PC-3 (cell line): ENCODE measurements around the gene CFAP45. TPM values are rescaled to one million over a fixed set of nuclear protein-coding genes. Genes with fewer than 3 reads are reported as not detected.

Source experiments
- ATAC-seq: fragments of 200-7000 bp; cut with Tn5 transposase; 2 replicates; pipeline ENCODE4 v1.9.1; 2020; ENCODE audit warnings: mild to moderate bottlenecking, moderate library complexity
- BruUV-seq: library from RNA; stranded (reverse); fragments of 400-500 nt; replicated peaks from 2 replicates; lab custom pipeline; 2021; lab: Mats Ljungman, UMichigan
- CTCF ChIA-PET: fragments of 300-600 bp; sonication (Branson Sonifier 250); formaldehyde crosslinking; loops from one replicate; lab custom pipeline; 2022; ENCODE audit warnings: antibody characterized with exemption; lab: Charles Lee
- POLR2A ChIA-PET: fragments of 300-600 bp; sonication (Branson Sonifier 250); formaldehyde crosslinking; loops from one replicate; lab custom pipeline; 2022; ENCODE audit warnings: antibody characterized with exemption; ENCODE audit not compliant: unreplicated experiment; lab: Charles Lee
- DNase-seq: peaks from one replicate; pipeline ENCODE4 v3.0.0-alpha.2; 2015
- H2AFZ ChIP-seq: fragments of 300-600 bp; sonication (generic); 2 replicates; pipeline ENCODE4 v1.6.0; 2016; ENCODE audit warnings: antibody characterized with exemption, low read length
- H3F3A ChIP-seq: fragments of 300-600 bp; sonication (generic); one replicate; pipeline ENCODE4 v1.6.0; 2017; ENCODE audit warnings: antibody characterized with exemption, low read length, control low read depth, mild to moderate bottlenecking; ENCODE audit not compliant: unreplicated experiment
- H3K27ac ChIP-seq: fragments of 300-600 bp; sonication (generic); 2 replicates; pipeline ENCODE4 v1.5.1; 2016; ENCODE audit warnings: mild to moderate bottlenecking, low read length
- H3K27me3 ChIP-seq: fragments of 300-600 bp; sonication (generic); 2 replicates; pipeline ENCODE4 v1.6.1; 2016; ENCODE audit warnings: low read length, mixed read lengths
- H3K36me3 ChIP-seq: fragments of 300-600 bp; sonication (generic); 2 replicates; pipeline ENCODE4 v1.6.1; 2016; ENCODE audit warnings: low read depth, mixed run types, low read length, mixed read lengths
- H3K4me1 ChIP-seq: fragments of 300-600 bp; sonication (generic); 2 replicates; pipeline ENCODE4 v1.5.1; 2016; ENCODE audit warnings: low read length; ENCODE audit not compliant: insufficient read depth
- H3K4me2 ChIP-seq: fragments of 300-600 bp; sonication (generic); 2 replicates; pipeline ENCODE4 v1.6.0; 2016; ENCODE audit warnings: low read length
- H3K4me3 ChIP-seq: fragments of 300-600 bp; sonication (generic); 2 replicates; pipeline ENCODE4 v1.5.1; 2016; ENCODE audit warnings: mild to moderate bottlenecking, low read length, mixed read lengths
- H3K79me2 ChIP-seq: fragments of 300-600 bp; sonication (generic); 2 replicates; pipeline ENCODE4 v1.6.1; 2017; ENCODE audit warnings: low read length, mixed read lengths
- H3K9ac ChIP-seq: fragments of 300-600 bp; sonication (generic); 2 replicates; pipeline ENCODE4 v1.6.0; 2016; ENCODE audit warnings: mild to moderate bottlenecking, low read length
- H3K9me2 ChIP-seq: fragments of 300-600 bp; sonication (generic); replicated peaks from 2 replicates; pipeline ENCODE4 v1.6.1; 2016; ENCODE audit warnings: mixed run types, low read length, mixed read lengths
- H3K9me3 ChIP-seq: fragments of 300-600 bp; sonication (generic); 2 replicates; pipeline ENCODE4 v1.6.1; 2016; ENCODE audit warnings: low read length, mixed read lengths
- H4K20me1 ChIP-seq: fragments of 300-600 bp; sonication (generic); 2 replicates; pipeline ENCODE4 v1.6.1; 2016; ENCODE audit warnings: low read length, mixed read lengths
- CTCF ChIP-seq: fragments of 300-600 bp; sonication (generic); conservative IDR thresholded peaks from 2 replicates; pipeline ENCODE4 v1.5.1; 2017; ENCODE audit warnings: antibody characterized with exemption, low read depth, mild to moderate bottlenecking, low read length
- EZH2 ChIP-seq: fragments of 300-600 bp; sonication (generic); IDR thresholded peaks from one replicate; pipeline ENCODE4 v1.6.1; 2017; ENCODE audit warnings: antibody characterized with exemption, mild to moderate bottlenecking, low read length; ENCODE audit not compliant: unreplicated experiment
- EZH2phosphoT487 ChIP-seq: fragments of 300-600 bp; sonication (generic); IDR thresholded peaks from 2 replicates; pipeline ENCODE4 v1.6.1; 2018; ENCODE audit warnings: mild to moderate bottlenecking, antibody characterized with exemption, low read length, borderline replicate concordance
- intact Hi-C: fragments of 100-400 bp; cut with micrococcal nuclease; formaldehyde crosslinking; loops from 2 replicates; pipeline ENCODE4 v1.9.0; 2023
- total RNA-seq: library from RNA; depleted of rRNA; stranded (reverse); fragments of >200 nt; gene quantifications from 2 replicates; pipeline ENCODE4 v1.2.3, GENCODE V29; 2014

The CFAP45 gene
- total RNA-seq, 1 experiment from 2014 or later: 1.6 TPM

DNA sequence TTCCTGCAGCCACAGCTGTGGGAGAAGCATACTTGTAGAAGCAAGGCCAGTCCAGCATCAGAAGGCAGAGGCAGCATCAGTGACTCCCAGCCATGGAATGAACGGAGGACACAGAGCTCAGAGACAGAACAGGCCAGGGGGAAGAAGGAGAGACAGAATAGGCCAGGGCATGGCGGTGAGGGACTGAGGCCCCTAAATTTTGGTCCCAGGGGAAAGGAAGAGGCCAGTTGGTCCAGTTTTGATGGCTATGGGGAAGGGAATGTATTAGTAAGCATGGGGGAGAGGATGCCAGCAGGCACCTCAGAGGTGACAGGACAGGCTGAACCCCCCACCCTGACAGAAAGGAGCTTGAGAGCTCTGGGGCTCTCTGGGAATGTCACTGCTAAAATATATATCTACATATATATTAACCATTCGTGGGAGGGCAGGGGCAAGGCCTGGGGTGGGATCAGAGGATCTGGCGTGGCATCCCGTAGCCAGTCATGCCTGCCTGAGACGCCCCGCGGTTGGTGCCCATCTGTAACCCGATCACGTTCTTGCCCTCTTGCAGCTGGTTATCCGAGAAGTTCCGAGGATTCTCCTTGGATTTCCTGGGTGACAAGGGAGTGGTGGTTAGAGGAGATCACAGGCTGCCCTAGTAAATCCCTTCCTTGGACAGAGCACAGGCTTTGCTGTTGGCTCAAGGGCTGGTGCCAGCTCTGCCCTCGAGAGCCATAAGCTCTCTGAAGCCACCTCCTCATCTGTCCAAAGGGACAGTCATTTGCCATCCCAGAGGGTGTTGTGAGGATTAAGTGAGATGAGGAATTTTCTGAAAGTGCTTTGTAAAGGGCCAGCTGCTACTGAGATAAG, 18.6 kb upstream of the CFAP45 start:
- POLR2A ChIA-PET: interaction anchor here (0.6 kb wide), 1 partner anchor 32 kb away, joined by 9 read pairs; no protein-coding TSS in a partner anchor
- Histone ChIP-seq H3K9me3 (no peaks in the 10 kb centered on the region), H3K36me3 (peaks cover 65% of the 10 kb centered on the region), H3K9ac (no peak overlapping the region), H4K20me1 (peaks cover 60% of the 10 kb centered on the region), H3K4me1 (peaks cover 99% of the 10 kb centered on the region), H3K27me3 (no peaks in the 10 kb centered on the region), H3K4me3 (no peak overlapping the region), H3K9me2 (no peaks in the 10 kb centered on the region), H3K79me2 (peaks cover 66% of the 10 kb centered on the region), H2AFZ (no peak overlapping the region), H3F3A (peaks cover 19% of the 10 kb centered on the region), H3K4me2 (peak overlapping the region; percentile 11; the same call in 1 of the 2 replicates), H3K27ac (peak overlapping the region; percentile 98; the same call in 1 of the 2 replicates)
- no peak for DNase-seq
- TSS peak; percentile 9 for BruUV-seq
- no peak for ATAC-seq
- TF ChIP-seq EZH2phosphoT487: no peak
- no peak for TF ChIP-seq EZH2
- no peak for TF ChIP-seq CTCF
- CTCF ChIA-PET: no interaction called here
- intact Hi-C loops: no loop called here

DNA sequence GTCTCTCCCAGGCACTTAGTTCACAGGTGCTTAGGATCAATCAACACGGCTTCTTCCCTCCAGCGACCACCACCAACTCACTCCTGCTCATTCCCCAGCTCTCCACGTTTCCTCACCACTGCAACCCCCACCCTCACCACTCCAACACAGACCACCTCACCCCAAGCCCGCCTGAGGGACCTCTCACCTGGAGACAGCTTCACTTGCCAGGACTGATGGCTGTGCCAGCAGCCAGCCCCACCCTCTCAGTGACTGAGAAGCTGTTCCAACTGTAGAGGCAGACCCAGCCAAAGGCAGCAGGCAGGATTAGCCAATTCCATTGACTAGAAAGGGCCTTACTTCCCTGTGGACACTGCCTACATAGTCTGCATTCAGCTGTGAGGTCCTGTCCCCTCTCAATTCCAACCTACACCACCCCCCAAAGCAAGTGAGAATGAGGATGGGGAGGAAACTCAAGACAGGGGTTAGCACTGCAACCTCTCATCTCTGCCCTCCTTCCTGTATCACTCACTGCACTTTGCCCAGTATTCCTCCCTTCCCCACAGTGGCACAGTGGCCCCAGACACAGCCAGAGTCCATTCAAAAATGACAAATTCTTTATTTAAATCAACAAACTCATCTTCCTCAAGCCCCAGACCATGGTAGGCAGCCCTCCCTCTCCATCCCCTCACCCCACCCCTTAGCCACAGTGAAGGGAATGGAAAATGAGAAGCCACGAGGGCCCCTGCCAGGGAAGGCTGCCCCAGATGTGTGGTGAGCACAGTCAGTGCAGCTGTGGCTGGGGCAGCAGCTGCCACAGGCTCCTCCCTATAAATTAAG, 17.8 kb upstream of the CFAP45 start:
- DNase-seq (peak; percentile 31), ATAC-seq (no peak)
- Histone ChIP-seq H3K4me1 (peaks cover 99% of the 10 kb centered on the region), H3K27ac (peak overlapping the region; percentile 98), H3K4me3 (no peak overlapping the region), H3K79me2 (peaks cover 60% of the 10 kb centered on the region), H3K9me2 (no peaks in the 10 kb centered on the region), H3K4me2 (peak overlapping the region; percentile 36), H4K20me1 (peaks cover 51% of the 10 kb centered on the region), H3F3A (peaks cover 25% of the 10 kb centered on the region), H2AFZ (no peak overlapping the region), H3K36me3 (peaks cover 62% of the 10 kb centered on the region), H3K27me3 (no peaks in the 10 kb centered on the region), H3K9ac (no peak overlapping the region), H3K9me3 (no peaks in the 10 kb centered on the region)
- no peak for TF ChIP-seq EZH2
- TF ChIP-seq CTCF: no peak
- no peak for TF ChIP-seq EZH2phosphoT487
- ChIA-PET POLR2A (no interaction called here), CTCF (no interaction called here)
- intact Hi-C loops: no loop called here
- BruUV-seq: no TSS peak
